Parathyroid adenoma (tissue), 2 donors: ENCODE data around the gene IGF2BP2.

Source experiments
- H2AFZ ChIP-seq: fragments of 300-600 bp; sonication (generic); one replicate; pipeline ENCODE4 v1.7.0; 2017; ENCODE audit warnings: antibody characterized with exemption, mild to moderate bottlenecking
- H3K27ac ChIP-seq: fragments of 300-600 bp; sonication (generic); one replicate; pipeline ENCODE4 v1.7.0; 2017
- H3K27me3 ChIP-seq: fragments of 300-600 bp; sonication (generic); one replicate; pipeline ENCODE4 v1.7.0; 2017; ENCODE audit warnings: low read length; ENCODE audit not compliant: control insufficient read depth, insufficient read depth
- H3K36me3 ChIP-seq: fragments of 300-600 bp; sonication (generic); one replicate; pipeline ENCODE4 v1.7.0; 2017; ENCODE audit warnings: low read length; ENCODE audit not compliant: control insufficient read depth, insufficient read depth
- H3K4me1 ChIP-seq: fragments of 300-600 bp; sonication (generic); one replicate; pipeline ENCODE4 v1.7.0; 2017; ENCODE audit warnings: control low read depth
- H3K4me2 ChIP-seq: fragments of 300-600 bp; sonication (generic); one replicate; pipeline ENCODE4 v1.7.0; 2017; ENCODE audit warnings: low read length
- H3K4me3 ChIP-seq: fragments of 300-600 bp; sonication (generic); one replicate; pipeline ENCODE4 v1.7.0; 2017; ENCODE audit warnings: low read depth, low read length
- H3K79me2 ChIP-seq: fragments of 300-600 bp; sonication (generic); one replicate; pipeline ENCODE4 v1.7.0; 2017; ENCODE audit warnings: control low read depth
- H3K9ac ChIP-seq: fragments of 300-600 bp; sonication (generic); one replicate; pipeline ENCODE4 v1.7.0; 2017; ENCODE audit warnings: mild to moderate bottlenecking
- H3K9me3 ChIP-seq: fragments of 300-600 bp; sonication (generic); one replicate; pipeline ENCODE4 v1.7.0; 2017; ENCODE audit warnings: low read length; ENCODE audit not compliant: control insufficient read depth
- CTCF ChIP-seq: fragments of 300-600 bp; sonication (generic); IDR thresholded peaks from one replicate; pipeline ENCODE4 v1.7.0; 2017; ENCODE audit warnings: antibody characterized with exemption, mild to moderate bottlenecking
- donor health status: primary hyperparathyroidism.

The IGF2BP2 gene

GRCh38 chr3:185784317-185784716, 40.5 kb downstream of the IGF2BP2 start:
- Histone ChIP-seq H3K27ac (no peak overlapping the region), H3K79me2 (peaks cover 4% of the 10 kb centered on the region), H3K4me1 (no peaks in the 10 kb centered on the region), H3K9me3 (no peaks in the 10 kb centered on the region), H3K4me2 (no peak overlapping the region), H3K9ac (no peak overlapping the region), H3K36me3 (no peaks in the 10 kb centered on the region), H2AFZ (no peak overlapping the region), H3K27me3 (no peaks in the 10 kb centered on the region), H3K4me3 (no peak overlapping the region)
- no peak for TF ChIP-seq CTCF

- no peak for TF ChIP-seq CTCF
- no peaks in the 10 kb centered on the region for H3K27me3 ChIP-seq
- no peaks in the 10 kb centered on the region for H3K79me2 ChIP-seq
- H2AFZ ChIP-seq = no peak overlapping the region
- no peaks in the 10 kb centered on the region for H3K9me3 ChIP-seq
- no peaks in the 10 kb centered on the region for H3K4me1 ChIP-seq
- no peak overlapping the region for H3K4me2 ChIP-seq
- H3K9ac ChIP-seq = no peak overlapping the region
- H3K27ac ChIP-seq = no peak overlapping the region
- no peaks in the 10 kb centered on the region for H3K36me3 ChIP-seq
- H3K4me3 ChIP-seq = no peak overlapping the region
Measured at GRCh38 chr3:185781759-185782158, 43.1 kb downstream of the IGF2BP2 start.

GRCh38 chr3:185779461-185779860, 45.4 kb downstream of the IGF2BP2 start:
- Histone ChIP-seq H3K4me1 (no peaks in the 10 kb centered on the region), H3K27ac (no peak overlapping the region), H3K27me3 (no peaks in the 10 kb centered on the region), H3K79me2 (no peaks in the 10 kb centered on the region), H3K4me2 (no peak overlapping the region), H3K4me3 (no peak overlapping the region), H3K9ac (no peak overlapping the region), H3K9me3 (no peaks in the 10 kb centered on the region), H2AFZ (no peak overlapping the region), H3K36me3 (no peaks in the 10 kb centered on the region)
- no peak for TF ChIP-seq CTCF

GRCh38 chr3:185778821-185779220, 46.0 kb downstream of the IGF2BP2 start:
- H3K4me3 ChIP-seq = no peak overlapping the region
- no peak overlapping the region for H3K27ac ChIP-seq
- TF ChIP-seq CTCF = no peak
- H3K36me3 ChIP-seq = no peaks in the 10 kb centered on the region
- no peak overlapping the region for H3K9ac ChIP-seq
- no peaks in the 10 kb centered on the region for H3K27me3 ChIP-seq
- no peaks in the 10 kb centered on the region for H3K9me3 ChIP-seq
- H3K4me1 ChIP-seq = peaks cover 2% of the 10 kb centered on the region
- H2AFZ ChIP-seq = no peak overlapping the region
- no peak overlapping the region for H3K4me2 ChIP-seq
- no peaks in the 10 kb centered on the region for H3K79me2 ChIP-seq

GRCh38 chr3:185778094-185778493, 46.7 kb downstream of the IGF2BP2 start:
- Histone ChIP-seq H3K9ac (no peak overlapping the region), H3K79me2 (no peaks in the 10 kb centered on the region), H3K27me3 (no peaks in the 10 kb centered on the region), H3K4me1 (peaks cover 6% of the 10 kb centered on the region), H3K4me2 (no peak overlapping the region), H3K27ac (no peak overlapping the region), H3K36me3 (no peaks in the 10 kb centered on the region), H2AFZ (no peak overlapping the region), H3K9me3 (no peaks in the 10 kb centered on the region), H3K4me3 (no peak overlapping the region)
- TF ChIP-seq CTCF = no peak
